GM21786 (cell line): ENCODE data around the gene DNM1L.
"Not testable (repeated sequence)": the region's sequence is repeated elsewhere in the genome, so short reads cannot be mapped to it uniquely, and the experiment has no call there.

Source experiments
- ATAC-seq: cut with Tn5 transposase; IDR thresholded peaks from one replicate; pipeline ENCODE4 v1.9.1; 2021; ENCODE audit not compliant: unreplicated experiment

Gene DNM1L

DNA sequence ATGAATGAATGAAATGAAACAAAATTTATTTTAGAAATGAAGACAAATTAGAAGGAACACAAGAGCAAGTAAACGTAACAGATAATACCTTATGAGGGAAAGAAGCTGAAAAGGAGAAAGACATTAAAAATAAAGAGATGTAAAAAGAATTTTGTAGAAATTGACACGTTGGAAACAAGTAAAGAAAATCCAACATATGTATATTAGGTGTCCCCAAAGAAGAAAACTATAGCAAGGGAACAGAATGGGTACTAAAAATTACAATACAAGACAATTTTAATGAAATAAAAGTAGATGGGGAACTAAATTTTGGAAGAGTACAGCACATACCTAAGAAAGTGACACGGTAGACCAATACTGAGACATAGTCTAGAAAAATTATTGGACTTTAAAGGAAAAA, 16.7 kb downstream of the DNM1L start:
- ATAC-seq, result no peak

DNA sequence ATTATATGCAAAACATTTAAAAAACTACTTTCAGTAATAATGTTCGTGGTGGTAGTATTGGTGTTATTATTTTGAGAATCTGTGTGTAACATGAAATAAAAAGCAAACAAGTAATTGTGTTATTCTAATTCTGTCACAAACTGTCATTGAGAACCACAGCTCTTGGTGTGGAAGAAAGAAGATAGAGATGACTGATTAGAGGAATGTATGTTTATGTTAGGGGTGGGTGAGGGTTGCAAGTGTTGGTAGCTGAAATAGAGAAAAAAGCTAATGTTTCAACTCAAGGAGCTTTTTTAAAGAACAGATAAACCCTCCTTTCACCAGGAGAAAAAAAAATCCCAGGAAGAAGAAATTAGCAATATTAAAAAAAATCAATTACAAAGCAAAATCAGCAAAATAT, 18.3 kb downstream of the DNM1L start:
- ATAC-seq, result no peak

DNA sequence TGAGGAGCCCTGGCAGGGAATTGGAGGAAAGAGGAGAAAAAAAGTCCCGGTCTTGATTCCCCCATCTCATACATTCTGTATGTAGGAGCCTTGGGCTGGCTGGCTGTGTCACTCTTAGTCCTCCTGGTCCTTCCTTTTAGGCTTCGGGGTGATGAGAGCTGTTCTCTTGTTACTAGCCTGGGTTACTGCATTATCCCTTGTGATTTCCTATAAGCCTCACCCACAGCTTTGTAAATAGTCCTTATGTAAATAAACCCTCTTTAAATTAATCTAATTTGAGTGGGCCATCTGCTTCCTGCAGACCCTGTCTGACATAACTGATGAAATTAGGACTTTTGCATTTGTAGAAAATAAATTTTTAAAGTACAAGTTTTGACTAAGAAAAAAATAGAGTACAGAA, 19.2 kb downstream of the DNM1L start:
- ATAC-seq, result no peak

DNA sequence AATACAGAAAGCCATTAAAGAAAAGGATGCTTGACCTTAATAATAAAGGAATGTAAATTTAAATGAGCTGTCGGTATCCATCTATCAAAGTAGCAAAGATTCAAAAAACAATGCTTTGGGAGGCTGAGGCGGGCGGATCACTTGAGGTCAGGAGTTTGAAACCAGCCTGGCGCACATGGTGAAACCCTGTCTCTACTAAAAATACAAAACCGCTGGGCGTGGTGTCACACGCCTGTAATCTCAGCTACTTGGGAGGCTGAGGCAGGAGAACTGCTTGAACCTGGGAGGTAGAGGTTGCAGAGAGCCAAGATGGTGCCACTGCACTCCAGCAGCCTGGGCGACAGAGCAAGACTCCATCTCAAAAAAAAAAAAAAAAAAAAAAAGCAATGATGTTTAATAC, 20.3 kb downstream of the DNM1L start:
- ATAC-seq, result not testable (repeated sequence)

DNA sequence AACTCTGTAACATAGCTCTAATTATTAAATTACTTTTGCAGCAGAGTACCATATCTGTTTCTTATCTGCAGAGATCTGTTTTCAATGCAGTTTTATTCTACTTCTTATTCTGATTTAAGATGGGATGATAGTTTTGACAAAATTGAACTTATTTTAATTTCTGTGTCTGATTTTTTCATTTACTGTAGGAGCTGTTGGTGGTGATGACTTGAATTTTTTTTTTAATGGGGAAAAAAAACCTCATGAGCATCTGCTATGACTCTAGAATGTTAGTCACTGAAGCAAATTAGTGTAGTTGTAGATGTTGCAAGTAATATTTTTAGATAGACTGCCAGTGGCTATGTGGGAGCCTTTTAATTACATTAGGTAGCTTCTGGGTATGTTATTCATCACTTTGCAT, 23.4 kb downstream of the DNM1L start:
- ATAC-seq, result no peak

DNA sequence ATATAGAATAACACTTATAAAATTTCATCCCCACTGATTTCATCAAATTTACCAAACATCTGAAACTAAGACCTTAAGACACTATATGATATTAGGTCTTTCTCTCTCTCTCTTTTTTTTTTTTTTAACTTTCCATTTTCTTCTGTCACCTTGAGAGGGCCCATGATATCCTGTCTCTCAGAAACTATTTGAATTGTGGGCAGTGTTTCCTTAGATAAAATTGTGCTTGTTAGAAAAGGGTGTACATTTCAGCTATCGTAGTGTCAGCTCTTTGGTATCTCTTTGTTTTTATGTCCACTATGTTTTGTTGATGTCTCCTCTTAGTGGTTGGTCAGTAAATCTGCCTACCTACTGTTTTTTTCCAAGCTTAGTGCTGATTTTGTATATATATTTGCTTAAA, 23.8 kb downstream of the DNM1L start:
- ATAC-seq, result no peak

DNA sequence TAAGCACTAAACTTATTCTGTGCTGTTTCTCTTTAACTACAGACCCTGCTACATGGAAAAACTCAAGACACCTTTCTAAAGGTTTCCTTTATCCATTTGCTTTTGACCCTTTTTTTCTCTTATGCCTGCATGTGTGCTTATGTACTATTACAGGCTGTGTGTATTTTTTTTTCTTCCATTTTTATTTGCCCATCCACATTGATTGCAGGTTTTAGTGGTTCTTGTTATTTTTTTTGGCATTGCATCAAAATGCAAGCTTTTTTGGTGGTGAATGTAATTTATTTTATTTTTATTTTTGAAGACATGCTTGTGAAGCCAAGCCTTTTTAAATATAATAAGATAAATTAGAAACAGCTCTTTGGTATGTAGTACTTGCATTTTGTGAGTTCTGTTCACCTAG, 26.7 kb downstream of the DNM1L start:
- no peak for ATAC-seq

DNA sequence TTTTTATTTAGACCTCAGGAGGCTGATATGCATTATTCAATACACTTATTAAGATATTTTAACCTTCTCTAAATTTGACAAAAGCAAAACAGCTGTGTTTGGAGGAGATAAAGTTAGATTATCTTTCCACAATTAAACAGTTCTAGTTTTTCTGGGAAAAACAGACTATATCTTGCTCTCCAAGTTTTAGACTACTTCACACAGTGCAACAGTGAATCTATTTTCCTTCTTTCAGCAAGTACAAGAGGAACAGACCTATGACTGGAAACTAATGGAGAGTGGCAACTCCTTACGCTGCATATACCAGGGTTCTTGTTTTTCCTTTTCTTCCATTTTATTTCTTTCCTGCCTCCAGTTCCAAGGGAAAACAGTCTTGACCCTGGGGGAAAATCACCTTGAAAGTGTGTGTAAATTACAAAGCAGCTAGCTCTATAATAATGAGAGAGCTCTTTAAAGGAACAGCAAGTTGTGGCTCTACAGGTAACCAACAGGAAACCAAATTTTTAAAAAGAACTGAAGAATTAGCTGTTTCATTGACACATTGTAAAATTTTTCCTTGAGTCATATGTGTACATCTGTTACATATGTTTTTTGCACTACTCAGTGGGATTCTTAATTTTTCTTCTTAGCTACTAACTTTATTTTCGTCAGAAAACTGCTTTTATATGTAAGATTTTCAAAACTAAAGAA, 27.4 kb downstream of the DNM1L start:
- no peak for ATAC-seq

DNA sequence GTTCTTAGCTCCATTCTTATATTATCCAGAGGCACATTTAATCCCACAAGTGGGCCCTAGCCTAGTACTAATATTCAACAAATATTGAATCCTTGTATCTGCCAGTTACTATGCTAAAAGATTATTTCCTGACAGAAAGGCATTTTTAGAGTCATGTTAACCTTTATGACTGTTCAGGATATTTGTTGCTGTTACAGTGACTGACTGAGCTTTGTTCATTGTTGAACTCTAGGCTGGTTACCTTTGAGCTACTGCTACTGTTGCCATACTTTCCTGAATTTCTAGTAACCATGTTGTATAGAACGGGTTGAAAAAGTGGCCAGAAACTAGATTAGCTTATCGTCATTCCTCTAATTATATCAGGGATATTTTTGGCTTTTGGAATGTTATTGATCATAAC, 29.8 kb downstream of the DNM1L start:
- ATAC-seq, result no peak

DNA sequence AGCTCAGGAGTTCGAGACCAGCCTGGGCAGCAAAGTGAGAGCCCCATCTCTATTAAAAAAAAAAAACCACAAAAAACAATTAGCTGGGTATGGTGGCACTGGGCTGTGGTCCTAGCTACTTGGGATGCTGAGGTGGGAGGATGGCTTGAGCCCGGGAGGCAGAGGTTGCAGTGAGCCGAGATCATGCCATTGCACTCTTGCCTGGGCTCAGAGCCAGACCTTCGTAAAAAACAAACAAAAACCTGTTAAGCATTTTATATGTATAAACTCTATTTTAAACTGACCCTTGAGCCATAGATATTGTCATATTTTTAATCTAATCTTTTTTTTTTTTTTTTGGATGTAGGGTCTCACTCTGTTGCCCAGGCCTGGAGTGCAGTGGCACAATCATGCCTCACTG, 35.7 kb downstream of the DNM1L start:
- ATAC-seq, result no peak

DNA sequence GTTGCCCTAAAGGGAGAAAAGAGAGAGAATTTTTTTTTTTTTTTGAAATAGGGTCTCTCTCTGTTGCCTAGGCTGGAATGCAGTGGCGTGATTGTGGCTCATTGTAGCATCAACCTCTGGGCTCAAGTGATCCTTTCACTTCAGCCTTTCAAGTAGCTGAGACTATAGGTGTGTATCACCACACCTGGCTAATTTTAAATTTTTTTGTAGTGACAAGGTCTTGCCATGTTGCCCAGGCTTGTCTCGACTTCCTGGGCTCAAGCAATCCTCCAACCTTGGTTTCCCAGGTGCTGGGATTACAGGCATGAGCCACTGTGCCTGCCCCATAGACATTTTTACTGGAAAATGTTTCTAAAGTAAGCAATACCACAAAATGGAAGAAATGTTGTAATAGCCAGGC, 39.8 kb downstream of the DNM1L start:
- ATAC-seq, result no peak

DNA sequence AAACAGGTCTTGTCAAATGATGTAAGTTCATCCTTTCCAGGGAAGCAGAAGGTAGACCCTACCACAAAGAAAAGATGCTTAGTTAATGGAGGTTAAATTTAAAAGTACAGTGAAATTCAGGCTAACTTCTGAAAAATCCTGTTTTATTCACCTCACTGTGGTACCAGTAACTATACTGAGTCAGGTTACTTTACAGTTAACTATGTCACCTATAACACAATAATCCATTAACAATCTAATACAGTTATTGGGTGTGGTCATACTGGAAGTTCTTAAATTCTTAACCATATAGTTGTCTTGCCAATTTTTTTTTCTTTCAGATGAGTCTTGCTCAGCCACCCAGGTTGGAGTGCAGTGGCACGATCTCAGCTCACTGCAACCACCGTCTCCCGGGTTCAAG, 46.2 kb downstream of the DNM1L start:
- ATAC-seq, result not testable (repeated sequence)

DNA sequence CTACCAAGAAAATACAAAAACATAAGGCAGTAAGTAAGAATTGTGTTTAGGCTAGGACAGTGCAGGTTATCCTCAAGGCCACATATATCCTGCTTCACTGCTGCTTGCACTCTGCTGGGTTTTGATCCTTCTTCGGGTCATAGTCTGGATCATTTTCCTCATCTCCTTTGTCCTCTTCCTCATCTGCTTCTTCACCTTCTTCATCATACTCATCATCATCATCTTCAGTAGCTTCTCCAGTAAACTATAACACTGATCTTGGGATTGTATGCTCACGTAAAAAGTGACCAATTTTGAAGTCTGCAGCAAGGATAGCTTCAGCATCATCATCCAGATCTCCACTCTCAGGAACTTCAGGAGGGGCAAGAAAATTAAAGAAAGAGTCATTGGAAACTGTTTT, 47.2 kb downstream of the DNM1L start:
- no peak for ATAC-seq

DNA sequence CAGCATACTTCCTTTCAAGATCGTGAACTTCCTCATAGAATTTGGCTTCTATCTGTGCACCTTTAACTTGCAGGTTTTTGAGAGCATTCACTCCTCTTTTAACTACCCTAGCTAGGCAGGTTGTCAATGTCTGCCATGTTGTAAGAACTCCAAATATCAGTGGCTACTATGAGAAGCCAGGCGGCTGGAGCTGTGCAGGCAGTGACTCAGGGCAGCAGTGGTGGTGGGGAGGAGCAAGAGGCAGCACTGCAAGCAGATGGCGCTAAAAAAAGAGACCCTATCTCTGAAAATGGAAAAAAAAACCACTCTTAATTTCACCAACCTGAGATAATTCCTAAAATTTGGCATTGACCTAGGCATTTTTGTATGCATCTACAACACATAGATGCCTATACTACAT, 48.1 kb downstream of the DNM1L start:
- no peak for ATAC-seq

DNA sequence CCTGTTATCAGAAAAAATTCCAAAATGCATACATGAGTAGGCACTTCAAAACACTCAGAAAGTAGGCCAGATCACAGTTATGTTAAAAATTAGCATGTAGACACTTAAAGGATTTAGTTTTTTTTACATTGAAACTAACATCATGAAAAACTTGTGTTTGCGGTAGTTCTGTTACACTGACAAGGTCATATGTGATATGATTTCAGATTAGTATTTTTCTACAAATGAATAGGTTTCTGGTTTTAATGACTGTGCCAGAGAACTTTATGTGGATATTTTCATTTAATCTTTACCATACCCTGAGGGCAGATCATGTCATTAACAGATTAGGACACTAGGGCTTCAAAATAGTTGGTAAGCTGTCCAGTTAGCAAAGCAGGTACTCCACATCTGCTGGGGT, 55.9 kb downstream of the DNM1L start:
- ATAC-seq, result no peak

DNA sequence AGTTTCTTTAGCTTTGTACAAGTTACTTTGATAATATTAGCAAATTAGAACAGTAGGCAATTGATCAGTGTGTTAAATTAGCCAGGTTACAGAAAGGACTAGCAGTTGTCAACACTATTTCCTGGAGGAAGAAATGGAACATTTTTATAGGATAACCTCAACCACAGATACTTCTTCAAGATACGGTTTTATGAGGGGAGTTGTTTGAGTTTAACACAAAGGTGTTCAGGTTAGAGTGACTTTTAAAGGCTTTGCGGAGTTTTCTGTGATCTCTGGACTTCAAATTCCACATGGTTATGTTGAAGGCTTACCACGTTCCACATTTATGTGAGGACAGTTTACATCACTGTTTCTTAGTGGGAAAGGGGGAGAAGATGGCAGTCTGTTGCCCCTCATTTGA, 57.3 kb downstream of the DNM1L start:
- no peak for ATAC-seq

DNA sequence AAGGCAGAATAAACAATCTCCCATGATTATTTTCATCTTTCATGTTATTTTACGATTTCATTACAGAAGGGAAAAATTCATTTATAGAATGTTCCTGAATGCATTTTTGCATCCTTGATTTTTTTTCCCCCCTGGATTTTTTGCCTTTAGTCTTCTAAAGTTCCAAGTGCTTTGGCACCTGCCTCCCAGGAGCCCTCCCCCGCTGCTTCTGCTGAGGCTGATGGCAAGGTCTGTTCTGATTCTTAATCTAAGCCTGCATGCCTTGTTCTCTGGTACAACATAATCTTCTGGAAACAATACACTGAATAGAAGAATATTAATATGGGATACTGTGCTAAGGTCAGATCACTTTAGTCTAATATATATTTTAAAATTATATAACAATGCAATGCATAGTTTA, 58.6 kb downstream of the DNM1L start:
- no peak for ATAC-seq

DNA sequence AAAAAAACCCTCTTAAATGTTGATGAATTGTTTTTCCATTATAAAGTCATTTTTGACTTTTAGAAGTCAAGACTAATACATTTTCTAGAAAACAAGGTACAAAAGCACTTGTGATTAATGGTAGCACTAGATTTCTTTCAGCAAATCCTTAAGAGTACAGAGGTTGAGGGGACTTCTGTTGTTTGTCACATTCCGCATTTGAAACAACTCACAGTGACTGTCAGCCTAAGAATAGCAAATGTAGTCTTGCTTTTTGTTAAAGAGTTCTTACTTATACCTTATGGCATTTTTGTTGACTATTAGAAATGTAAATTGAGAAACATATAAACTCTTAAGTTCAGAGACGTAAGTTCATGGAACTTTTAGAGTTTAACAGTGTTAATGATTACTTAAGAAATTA, 60.2 kb downstream of the DNM1L start:
- no peak for ATAC-seq

DNA sequence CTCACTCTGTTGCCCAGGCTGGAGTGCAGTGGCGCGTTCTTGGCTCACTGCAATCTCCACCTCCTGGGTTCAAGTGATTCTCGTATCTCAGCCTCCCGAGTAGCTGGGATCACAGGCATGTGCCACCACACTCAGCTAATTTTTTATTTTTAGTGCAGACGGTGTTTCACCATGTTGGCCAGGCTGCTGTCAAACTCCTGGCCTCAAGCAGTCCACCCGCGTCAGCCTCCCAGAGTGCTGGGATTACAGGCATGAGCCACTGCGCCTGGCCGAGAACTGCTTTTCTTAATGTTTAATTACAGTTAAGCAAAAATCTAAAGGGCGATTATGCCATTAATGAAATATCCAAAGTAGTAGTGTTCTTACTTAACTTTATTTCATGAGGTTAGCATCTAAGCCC, 63.0 kb downstream of the DNM1L start:
- no peak for ATAC-seq

DNA sequence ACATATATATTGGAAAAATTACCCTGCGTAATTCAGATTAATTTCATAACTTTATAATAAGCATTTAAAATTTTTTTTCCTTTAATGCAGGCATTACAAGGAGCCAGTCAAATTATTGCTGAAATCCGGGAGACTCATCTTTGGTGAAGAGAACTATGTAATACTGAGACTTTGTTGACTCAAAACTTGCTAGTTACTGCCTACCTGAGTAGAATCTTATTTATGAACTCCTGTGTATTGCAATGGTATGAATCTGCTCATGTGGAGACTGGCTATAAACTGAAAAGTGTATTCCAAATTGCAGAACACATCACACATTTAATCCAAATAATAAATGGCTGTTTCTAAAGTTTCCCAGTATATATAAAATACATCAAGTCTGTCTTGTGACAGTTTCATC, 64.2 kb downstream of the DNM1L start:
- no peak for ATAC-seq

DNA sequence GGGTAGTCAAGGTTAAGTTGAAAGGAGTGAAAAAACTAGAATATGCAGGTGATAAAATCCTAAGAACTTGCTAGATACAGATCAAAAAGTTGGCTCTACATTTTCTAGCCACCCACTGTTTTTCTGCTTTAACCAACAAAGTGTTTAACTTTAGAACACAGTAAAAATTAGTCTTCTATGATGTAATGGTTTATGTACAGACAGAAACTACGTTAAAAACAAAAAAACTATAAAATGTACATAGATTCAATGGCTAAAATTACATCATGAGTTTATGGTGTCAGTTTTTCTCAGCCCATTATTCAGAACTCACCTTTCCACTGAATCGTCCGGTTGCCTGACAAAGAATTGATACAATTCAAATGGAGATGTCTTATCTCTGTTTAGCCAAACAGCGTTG, 74.5 kb downstream of the DNM1L start:
- no peak for ATAC-seq

DNA sequence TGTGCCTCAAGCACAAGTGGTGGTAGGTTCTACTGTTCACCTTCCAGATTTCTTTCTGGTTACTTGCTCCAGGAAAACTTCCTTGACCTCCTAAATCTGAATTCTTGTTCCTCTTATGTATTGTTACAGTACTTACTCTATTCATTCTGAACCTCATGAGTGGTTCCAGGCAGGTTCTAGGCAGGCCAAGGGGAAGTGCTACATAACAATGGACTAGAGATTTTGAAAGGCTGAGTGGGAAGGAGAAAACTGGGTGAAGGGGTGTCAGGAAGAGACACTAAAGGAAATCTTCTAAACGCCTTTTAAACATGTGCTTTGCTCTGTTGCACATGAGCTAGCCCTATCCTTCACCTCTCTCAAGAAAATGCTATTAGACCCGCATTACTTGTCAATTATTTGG, 75.0 kb downstream of the DNM1L start:
- no peak for ATAC-seq

DNA sequence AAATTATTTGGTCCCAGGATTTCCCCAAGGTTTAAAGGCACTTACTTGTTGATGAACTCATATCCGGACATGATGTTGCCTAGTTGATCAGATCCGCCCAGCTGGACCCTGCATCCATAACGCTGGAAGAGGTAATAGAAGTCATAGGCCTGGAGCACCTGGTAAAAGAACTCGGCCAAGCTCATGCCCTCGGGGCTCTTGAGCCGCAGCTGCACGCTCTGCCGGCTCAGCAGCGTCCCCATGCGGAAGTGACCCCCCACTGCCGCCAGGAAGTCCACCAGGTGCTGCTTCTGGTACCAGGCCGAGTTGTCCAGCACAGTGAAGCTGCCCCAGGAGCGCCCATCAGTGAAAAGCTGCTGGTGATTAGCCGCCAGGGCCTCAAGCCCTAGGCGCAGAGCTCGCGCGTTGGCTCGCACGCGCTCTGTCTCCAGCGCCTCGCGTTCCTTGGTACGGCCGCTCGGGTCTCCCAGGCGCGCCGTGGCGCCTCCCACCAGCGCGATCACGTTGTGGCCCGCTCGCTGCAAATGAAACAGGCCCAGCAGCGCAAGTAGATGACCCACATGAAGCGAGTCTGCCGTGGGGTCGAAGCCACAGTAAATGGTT, 76.1 kb downstream of the DNM1L start:
- peak; percentile 74 for ATAC-seq
